ENCODE results near the gene ZBTB46. TPM values are rescaled to one million over a fixed set of nuclear protein-coding genes. Genes with fewer than 3 reads are reported as not detected.

Gene ZBTB46
- total RNA-seq, 1 experiment from 2014 or later, result 10.7 TPM

DNA sequence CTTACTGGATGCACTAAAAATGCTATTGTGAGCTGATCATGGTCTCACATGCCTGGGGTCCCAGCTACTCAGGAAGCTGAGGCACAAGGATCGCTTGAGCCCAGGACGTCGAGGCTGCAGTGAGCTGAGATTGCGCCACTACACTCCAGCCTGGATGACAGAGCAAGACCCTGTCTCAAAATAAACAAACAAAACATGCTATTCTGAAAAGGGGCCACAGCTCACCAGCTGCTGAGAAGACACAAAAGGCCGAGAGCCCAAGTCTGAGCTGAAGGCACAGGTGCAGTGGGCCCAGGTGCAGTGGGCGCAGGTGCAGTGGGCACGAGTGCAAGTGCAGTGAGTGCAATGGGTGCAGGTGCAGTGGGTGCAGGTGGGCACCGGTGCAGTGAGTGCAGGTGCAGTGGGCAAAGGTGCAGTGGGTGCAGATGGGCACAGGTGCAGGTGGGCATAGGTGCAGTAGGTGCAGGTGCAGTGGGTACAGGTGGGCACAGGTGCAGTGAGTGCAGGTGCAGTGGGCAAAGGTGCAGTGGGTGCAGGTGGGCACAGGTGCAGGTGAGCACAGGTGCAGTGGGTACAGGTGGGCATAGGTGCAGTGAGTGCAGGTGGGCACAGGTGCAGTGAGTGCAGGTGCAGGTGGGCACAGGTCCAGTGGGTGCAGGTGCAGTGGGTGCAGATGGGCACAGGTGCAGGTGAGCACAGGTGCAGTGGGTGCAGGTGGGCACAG is 16.0 kb downstream of the ZBTB46 start:
- BruUV-seq (replicated peaks), result no TSS peak
- Histone ChIP-seq H4K20me1 (ENCODE audit: insufficient read depth) (no peaks in the 10 kb centered on the region), H3K27ac (ENCODE audit: low read depth, low read length) (no peak overlapping the region), H3K9ac (ENCODE audit: low read length) (no peak overlapping the region), H3K36me3 (ENCODE audit: control insufficient read depth in 1 of 2, insufficient read depth in 2 of 2, low read length in 2 of 2) (no peaks in the 10 kb centered on the region), H3K4me1 (ENCODE audit: control insufficient read depth in 1 of 2, insufficient read depth in 2 of 2, low read length in 2 of 2) (no peaks in the 10 kb centered on the region), H3K4me3 (replicated peaks in 1 of 2; ENCODE audit: low read depth in 1 of 2, low read length in 2 of 2) (no peak overlapping the region), H3K79me2 (ENCODE audit: insufficient read depth, low read length) (no peaks in the 10 kb centered on the region), H3K4me2 (ENCODE audit: low read length) (no peak overlapping the region), H3K9me2 (ENCODE audit: insufficient read depth) (no peaks in the 10 kb centered on the region), H2AFZ (ENCODE audit: low read depth, low read length, poor library complexity, severe bottlenecking) (no peak overlapping the region), H3K27me3 (ENCODE audit: insufficient read depth, low read length) (no peaks in the 10 kb centered on the region), H3K9me3 (ENCODE audit: control insufficient read depth in 1 of 2, insufficient read depth in 1 of 2, low read depth in 1 of 2, low read length in 2 of 2) (no peaks in the 10 kb centered on the region)
- ChIA-PET CTCF (no interaction called here), POLR2A (no interaction called here), RAD21 (ENCODE audit: low non-redundant PET in 1 of 2, low total read pairs in 2 of 2, uncharacterized antibody in 2 of 2, unreplicated experiment in 2 of 2) (no interaction called here)
- no peak for TF ChIP-seq YY1 (IDR thresholded peaks at IDR 0.05; ENCODE audit: extremely low read depth, insufficient replicate concordance, low read depth, low read length)
- no peak for TF ChIP-seq ZNF274 (IDR thresholded peaks at IDR 0.05; ENCODE audit: low read depth, low read length)
- no peak for TF ChIP-seq ELF1 (IDR thresholded peaks at IDR 0.05; ENCODE audit: borderline replicate concordance, low read depth)
- no peak for TF ChIP-seq CEBPB (IDR thresholded peaks at IDR 0.05; ENCODE audit: low read depth)
- no peak for TF ChIP-seq EGR1 (IDR thresholded peaks at IDR 0.05; ENCODE audit: low read depth)
- no peak for TF ChIP-seq JUND (IDR thresholded peaks at IDR 0.05)
- no peak for TF ChIP-seq TCF7L2 (IDR thresholded peaks at IDR 0.05; ENCODE audit: borderline replicate concordance, extremely low read depth, insufficient read depth, insufficient read length)
- TF ChIP-seq FOSL1 (IDR thresholded peaks at IDR 0.05; ENCODE audit: low read depth), result no peak
- no peak for TF ChIP-seq EZH2 (IDR thresholded peaks at IDR 0.05)
- DNase-seq (ENCODE audit: low read depth, low spot score) (no peak), ATAC-seq (no peak)
- intact Hi-C loops (cut with micrococcal nuclease), result no loop called here

- no peaks in the 10 kb centered on the region for H4K20me1 ChIP-seq (ENCODE audit: insufficient read depth)
- no peaks in the 10 kb centered on the region for H3K9me2 ChIP-seq (ENCODE audit: insufficient read depth)
- H3K36me3 ChIP-seq (ENCODE audit: control insufficient read depth in 1 of 2, insufficient read depth in 2 of 2, low read length in 2 of 2), result no peaks in the 10 kb centered on the region
- H3K4me2 ChIP-seq (ENCODE audit: low read length), result no peak overlapping the region
- no peaks in the 10 kb centered on the region for H3K79me2 ChIP-seq (ENCODE audit: insufficient read depth, low read length)
- RAD21 ChIA-PET (ENCODE audit: low non-redundant PET in 1 of 2, low total read pairs in 2 of 2, uncharacterized antibody in 2 of 2, unreplicated experiment in 2 of 2), result no interaction called here
- intact Hi-C loops (cut with micrococcal nuclease), result no loop called here
- no peaks in the 10 kb centered on the region for H3K9me3 ChIP-seq (ENCODE audit: control insufficient read depth in 1 of 2, insufficient read depth in 1 of 2, low read depth in 1 of 2, low read length in 2 of 2)
- POLR2A ChIA-PET, result no interaction called here
- BruUV-seq (replicated peaks), result no TSS peak
- DNase-seq (ENCODE audit: low read depth, low spot score), result no peak
- no peak for ATAC-seq
- H3K4me3 ChIP-seq (replicated peaks in 1 of 2; ENCODE audit: low read depth in 1 of 2, low read length in 2 of 2), result no peak overlapping the region
- TF ChIP-seq ZNF274 (IDR thresholded peaks at IDR 0.05; ENCODE audit: low read depth, low read length) (no peak), EZH2phosphoT487 (IDR thresholded peaks at IDR 0.05; ENCODE audit: borderline replicate concordance) (no peak), CBX3 (IDR thresholded peaks at IDR 0.05; ENCODE audit: low read depth) (no peak), SRF (IDR thresholded peaks at IDR 0.05; ENCODE audit: low read depth) (no peak), EZH2 (IDR thresholded peaks at IDR 0.05) (no peak), TCF7L2 (IDR thresholded peaks at IDR 0.05; ENCODE audit: borderline replicate concordance, extremely low read depth, insufficient read depth, insufficient read length) (no peak)
- H2AFZ ChIP-seq (ENCODE audit: low read depth, low read length, poor library complexity, severe bottlenecking), result no peak overlapping the region
- no peaks in the 10 kb centered on the region for H3K27me3 ChIP-seq (ENCODE audit: insufficient read depth, low read length)
- CTCF ChIA-PET, result no interaction called here
- no peak overlapping the region for H3K27ac ChIP-seq (ENCODE audit: low read depth, low read length)
- H3K4me1 ChIP-seq (ENCODE audit: control insufficient read depth in 1 of 2, insufficient read depth in 2 of 2, low read length in 2 of 2), result no peaks in the 10 kb centered on the region
- no peak overlapping the region for H3K9ac ChIP-seq (ENCODE audit: low read length)
Observed at GRCh38 chr20:63811491-63811875, 19.6 kb downstream of the ZBTB46 start.

Measured in HCT116 (cell line).